Neural progenitor cell (in vitro differentiated cells): ENCODE data around the gene SYTL3. TPM values are rescaled to one million over a fixed set of nuclear protein-coding genes. Genes with fewer than 3 reads are reported as not detected.

Experiments
- DNase-seq: peaks from one replicate; pipeline ENCODE4 v3.0.0-alpha.2; 2016; ENCODE audit warnings: low spot score
- H2AFZ ChIP-seq: fragments of 200-600 bp; sonication (generic); replicated peaks from 2 replicates; pipeline ENCODE4 v1.6.1; 2016; ENCODE audit warnings: antibody characterized with exemption
- H3F3A ChIP-seq: fragments of 200-600 bp; sonication (generic); 2 replicates; pipeline ENCODE4 v1.6.1; 2016; ENCODE audit warnings: antibody characterized with exemption, low read depth
- H3K27ac ChIP-seq: fragments of 200-600 bp; sonication (generic); 2 replicates; pipeline ENCODE4 v1.5.1; 2016; ENCODE audit warnings: mild to moderate bottlenecking
- H3K27me3 ChIP-seq: fragments of 200-600 bp; sonication (generic); 2 replicates; pipeline ENCODE4 v1.6.1; 2016; ENCODE audit warnings: mild to moderate bottlenecking, moderate library complexity
- H3K36me3 ChIP-seq: fragments of 200-600 bp; sonication (generic); 2 replicates; pipeline ENCODE4 v1.5.1; 2016
- H3K4me1 ChIP-seq: fragments of 200-600 bp; sonication (generic); 2 replicates; pipeline ENCODE4 v1.6.1; 2016; ENCODE audit warnings: mixed run types
- H3K4me2 ChIP-seq: fragments of 200-600 bp; sonication (generic); 2 replicates; pipeline ENCODE4 v1.6.1; 2016
- H3K4me3 ChIP-seq: fragments of 200-600 bp; sonication (generic); 2 replicates; pipeline ENCODE4 v1.5.1; 2016
- H3K79me2 ChIP-seq: fragments of 200-600 bp; sonication (generic); 2 replicates; pipeline ENCODE4 v1.6.1; 2016; ENCODE audit warnings: low read depth
- H3K9ac ChIP-seq: fragments of 200-600 bp; sonication (generic); 2 replicates; pipeline ENCODE4 v1.6.1; 2016
- H3K9me3 ChIP-seq: fragments of 200-600 bp; sonication (generic); 2 replicates; pipeline ENCODE4 v1.5.1; 2016; ENCODE audit warnings: low read depth
- H4K20me1 ChIP-seq: fragments of 200-600 bp; sonication (generic); 2 replicates; pipeline ENCODE4 v1.6.1; 2016; ENCODE audit warnings: low read depth
- H3K27ac Mint-ChIP-seq: 3 replicates; pipeline ENCODE4 v1.8.0; 2021; ENCODE audit warnings: mixed read lengths
- H3K27me3 Mint-ChIP-seq: 2 replicates; pipeline ENCODE4 v1.8.0; 2022; ENCODE audit warnings: low read depth, mild to moderate bottlenecking, inconsistent platforms, moderate library complexity, mixed read lengths; ENCODE audit not compliant: insufficient read depth
- H3K36me3 Mint-ChIP-seq: 3 replicates; pipeline ENCODE4 v1.8.0; 2021; ENCODE audit warnings: mixed read lengths
- H3K4me1 Mint-ChIP-seq: 3 replicates; pipeline ENCODE4 v1.8.0; 2021; ENCODE audit warnings: mixed read lengths
- H3K4me3 Mint-ChIP-seq: 3 replicates; pipeline ENCODE4 v1.8.0; 2021; ENCODE audit warnings: mild to moderate bottlenecking, moderate library complexity, mixed read lengths
- H3K9me3 Mint-ChIP-seq: 3 replicates; pipeline ENCODE4 v1.8.0; 2020; ENCODE audit warnings: mixed read lengths
- CTCF ChIP-seq: fragments of 200-600 bp; sonication (generic); IDR thresholded peaks from 2 replicates; pipeline ENCODE4 v1.5.1; 2017; ENCODE audit warnings: antibody characterized with exemption, mild to moderate bottlenecking
- EZH2 ChIP-seq: fragments of 200-600 bp; sonication (generic); IDR thresholded peaks from 2 replicates; pipeline ENCODE4 v1.6.1; 2017; ENCODE audit warnings: antibody characterized with exemption, mild to moderate bottlenecking, moderate library complexity
- EZH2phosphoT487 ChIP-seq: fragments of 200-600 bp; sonication (generic); IDR thresholded peaks from 2 replicates; pipeline ENCODE4 v1.6.1; 2017; ENCODE audit warnings: antibody characterized with exemption
- microRNA-seq: library from miRNA; unstranded; fragments of <30 nt; microRNA quantifications from one replicate; pipeline ENCODE4, GENCODE V29; 2016
- small RNA-seq: library from RNA; depleted of rRNA; stranded (forward); fragments of <200 nt; gene quantifications from one replicate; pipeline ENCODE3, GENCODE V24; 2015
- total RNA-seq: library from RNA; depleted of rRNA; stranded (reverse); fragments of >200 nt; gene quantifications from 2 replicates; pipeline ENCODE4 v1.2.3, GENCODE V29; 2015; ENCODE audit warnings: low replicate concordance

Gene SYTL3
- total RNA-seq, 1 donor from 2014 or later = not detected

GRCh38 chr6:158810155-158811095 is 160.6 kb downstream of the SYTL3 start:
- Mint-ChIP-seq H3K4me1 (peaks cover 43% of the 10 kb centered on the region), H3K27me3 (peaks cover 2% of the 10 kb centered on the region), H3K9me3 (peaks cover 2% of the 10 kb centered on the region), H3K36me3 (peaks cover 46% of the 10 kb centered on the region), H3K4me3 (no peak overlapping the region), H3K27ac (no peak overlapping the region)
- no peak overlapping the region for H3K27ac ChIP-seq
- peaks cover 100% of the 10 kb centered on the region for H3K79me2 ChIP-seq
- H3K27me3 ChIP-seq = no peaks in the 10 kb centered on the region
- no peak overlapping the region for H3K9ac ChIP-seq
- peaks cover 3% of the 10 kb centered on the region for H3K36me3 ChIP-seq
- no peak for DNase-seq
- H3F3A ChIP-seq = no peaks in the 10 kb centered on the region
- peaks cover 88% of the 10 kb centered on the region for H4K20me1 ChIP-seq
- H3K4me1 ChIP-seq = peaks cover 22% of the 10 kb centered on the region
- no peak overlapping the region for H3K4me2 ChIP-seq
- H2AFZ ChIP-seq = no peak overlapping the region
- no peak overlapping the region for H3K4me3 ChIP-seq
- TF ChIP-seq CTCF (no peak), EZH2 (no peak), EZH2phosphoT487 (no peak)
- H3K9me3 ChIP-seq = no peaks in the 10 kb centered on the region

GRCh38 chr6:158812611-158813010 is 162.8 kb downstream of the SYTL3 start:
- no peak for DNase-seq
- H4K20me1 ChIP-seq = peaks cover 96% of the 10 kb centered on the region
- peaks cover 3% of the 10 kb centered on the region for H3K36me3 ChIP-seq
- no peaks in the 10 kb centered on the region for H3K9me3 ChIP-seq
- Mint-ChIP-seq H3K4me1 (peaks cover 53% of the 10 kb centered on the region), H3K36me3 (peaks cover 35% of the 10 kb centered on the region), H3K27ac (no peak overlapping the region), H3K9me3 (peaks cover 1% of the 10 kb centered on the region), H3K4me3 (no peak overlapping the region), H3K27me3 (peaks cover 1% of the 10 kb centered on the region)
- H3F3A ChIP-seq = peaks cover 3% of the 10 kb centered on the region
- no peak overlapping the region for H3K4me3 ChIP-seq
- H3K9ac ChIP-seq = no peak overlapping the region
- no peaks in the 10 kb centered on the region for H3K27me3 ChIP-seq
- H2AFZ ChIP-seq = no peak overlapping the region
- TF ChIP-seq EZH2phosphoT487 (no peak), CTCF (no peak), EZH2 (no peak)
- H3K4me2 ChIP-seq = no peak overlapping the region
- no peak overlapping the region for H3K27ac ChIP-seq
- peaks cover 41% of the 10 kb centered on the region for H3K4me1 ChIP-seq
- peaks cover 100% of the 10 kb centered on the region for H3K79me2 ChIP-seq

- H3K27me3 Mint-ChIP-seq = peaks cover 5% of the 10 kb centered on the region
- Histone ChIP-seq H3K36me3 (peaks cover 3% of the 10 kb centered on the region), H3F3A (peaks cover 3% of the 10 kb centered on the region), H3K9me3 (no peaks in the 10 kb centered on the region), H3K4me2 (no peak overlapping the region), H3K79me2 (peaks cover 100% of the 10 kb centered on the region), H3K27me3 (no peaks in the 10 kb centered on the region), H3K4me1 (peaks cover 41% of the 10 kb centered on the region), H3K9ac (no peak overlapping the region), H4K20me1 (peaks cover 95% of the 10 kb centered on the region), H2AFZ (no peak overlapping the region), H3K27ac (no peak overlapping the region), H3K4me3 (no peak overlapping the region)
- H3K9me3 Mint-ChIP-seq = no peaks in the 10 kb centered on the region
- no peak for DNase-seq
- peaks cover 31% of the 10 kb centered on the region for H3K36me3 Mint-ChIP-seq
- H3K4me3 Mint-ChIP-seq = no peak overlapping the region
- H3K27ac Mint-ChIP-seq = no peak overlapping the region
- peaks cover 53% of the 10 kb centered on the region for H3K4me1 Mint-ChIP-seq
- TF ChIP-seq CTCF (no peak), EZH2 (no peak)
Measured at GRCh38 chr6:158813032-158813431, 163.2 kb downstream of the SYTL3 start.

Small RNA genes lying within 50 kb of the gene (microRNA-seq; reads per million reads assigned to microRNA genes)
- gene MIR3918 = 0.54 reads per million
- not detected for gene MIR7161

Small RNA genes lying within 50 kb of the gene (small RNA-seq; reads per million reads assigned to genes)
- gene MIR3918 = not detected
- gene MIR7161 = not detected

Other genes with a start within 250 kb of the SYTL3 start
- 20.8 and 27.3 TPM in 2 replicates for gene TMEM181, start 90.0 kb upstream of the SYTL3 start, total RNA-seq
- 71.1 and 82.8 TPM in 2 replicates for gene DYNLT1, start 5.3 kb upstream of the SYTL3 start, total RNA-seq
- gene EZR, start 169.3 kb downstream of the SYTL3 start, total RNA-seq = 52.0 and 61.4 TPM in 2 replicates